CD4-positive, alpha-beta T cell (primary cell): Measurements from ENCODE around the gene TNFRSF21. TPM values are rescaled to one million over a fixed set of nuclear protein-coding genes. Genes with fewer than 3 reads are reported as not detected.
"Not testable (repeated sequence)": the region's sequence is repeated elsewhere in the genome, so short reads cannot be mapped to it uniquely, and the experiment has no call there.

Source experiments
- ATAC-seq: fragments of 200-7000 bp; cut with Tn5 transposase; one replicate; pipeline ENCODE4 v1.10.0; 2022; ENCODE audit warnings: mild to moderate bottlenecking; ENCODE audit not compliant: poor library complexity
- CTCF ChIA-PET: fragments of 350-600 bp; sonication (Branson Sonifier 250); formaldehyde crosslinking; loops from one replicate; lab custom pipeline; 2021; ENCODE audit warnings: antibody characterized with exemption, inconsistent platforms; lab: Charles Lee
- POLR2A ChIA-PET: fragments of 350-600 bp; sonication (Branson Sonifier 250); formaldehyde crosslinking; loops from one replicate; lab custom pipeline; 2021; ENCODE audit warnings: antibody characterized with exemption, inconsistent platforms; lab: Charles Lee
- DNase-seq, 14 experiments: peaks; one replicate each; pipeline ENCODE4 v3.0.0-alpha.2; 2013 to 2020; ENCODE audit warnings: mixed read lengths in 2 of 14
- H3K27ac ChIP-seq, 2 donors: one replicate each; pipeline versions ENCODE4 v1.5.1 to v1.7.0; 2013; ENCODE audit warnings: low read length in 2 of 2, low read depth in 1 of 2, mild to moderate bottlenecking in 1 of 2
- H3K27me3 ChIP-seq, 2 experiments: 1 replicate in 1 of 2; 2 replicates in 1 of 2; pipeline versions ENCODE4 v1.6.1 to v1.7.0; 2013; ENCODE audit warnings: low read length in 2 of 2, control low read depth in 1 of 2, mild to moderate bottlenecking in 1 of 2, moderate library complexity in 1 of 2; ENCODE audit not compliant: insufficient read depth in 2 of 2, control insufficient read depth in 1 of 2
- H3K36me3 ChIP-seq: one replicate; pipeline ENCODE4 v1.6.1; 2013; ENCODE audit warnings: low read length, control low read depth; ENCODE audit not compliant: insufficient read depth
- H3K4me1 ChIP-seq: one replicate; pipeline ENCODE4 v1.6.1; 2013; ENCODE audit warnings: low read length, control low read depth; ENCODE audit not compliant: insufficient read depth
- H3K4me3 ChIP-seq: one replicate; pipeline ENCODE4 v1.5.1; 2013; ENCODE audit warnings: mild to moderate bottlenecking, low read length, moderate library complexity
- H3K9me3 ChIP-seq, 2 experiments: 1 replicate in 1 of 2; 2 replicates in 1 of 2; pipeline versions ENCODE4 v1.6.1 to v1.7.0; 2013; ENCODE audit warnings: low read length in 2 of 2, mild to moderate bottlenecking in 2 of 2, control low read depth in 1 of 2, moderate library complexity in 1 of 2; ENCODE audit not compliant: control insufficient read depth in 1 of 2, insufficient read depth in 1 of 2
- H3K27ac Mint-ChIP-seq: one replicate; pipeline ENCODE4 v1.8.0; 2020; ENCODE audit warnings: mixed read lengths
- H3K27me3 Mint-ChIP-seq: one replicate; pipeline ENCODE4 v1.8.0; 2021; ENCODE audit warnings: mixed read lengths
- H3K36me3 Mint-ChIP-seq: one replicate; pipeline ENCODE4 v1.8.0; 2021; ENCODE audit warnings: low read depth, mixed read lengths
- H3K4me1 Mint-ChIP-seq: one replicate; pipeline ENCODE4 v1.8.0; 2021; ENCODE audit warnings: low read depth, mixed read lengths
- H3K4me3 Mint-ChIP-seq: one replicate; pipeline ENCODE4 v1.8.0; 2020; ENCODE audit warnings: mild to moderate bottlenecking, mixed read lengths
- H3K9me3 Mint-ChIP-seq: one replicate; pipeline ENCODE4 v1.8.0; 2020; ENCODE audit warnings: mixed read lengths
- CTCF ChIP-seq: fragments of 200-600 bp; IDR thresholded peaks from one replicate; pipeline ENCODE4 v1.8.0; 2022; ENCODE audit warnings: antibody characterized with exemption, mild to moderate bottlenecking
- intact Hi-C, 2 experiments: fragments of 100-400 bp; cut with DNase I in 1 of 2; cut with micrococcal nuclease in 1 of 2; formaldehyde crosslinking; loops; one replicate each; pipeline versions ENCODE4 v1.15.1 to v1.9.0; 2023 to 2025; cut with DNase I, micrococcal nuclease
- total RNA-seq, 174 experiments: library from RNA in 2 of 174; stranded (reverse) in 2 of 174; gene quantifications; one replicate each; pipeline ENCODE4 v1.2.3 and lab custom pipeline; 2021 to 2026

Gene TNFRSF21
- total RNA-seq, 2 experiments from 2014 or later, result 0.92 to 0.96 TPM

DNA sequence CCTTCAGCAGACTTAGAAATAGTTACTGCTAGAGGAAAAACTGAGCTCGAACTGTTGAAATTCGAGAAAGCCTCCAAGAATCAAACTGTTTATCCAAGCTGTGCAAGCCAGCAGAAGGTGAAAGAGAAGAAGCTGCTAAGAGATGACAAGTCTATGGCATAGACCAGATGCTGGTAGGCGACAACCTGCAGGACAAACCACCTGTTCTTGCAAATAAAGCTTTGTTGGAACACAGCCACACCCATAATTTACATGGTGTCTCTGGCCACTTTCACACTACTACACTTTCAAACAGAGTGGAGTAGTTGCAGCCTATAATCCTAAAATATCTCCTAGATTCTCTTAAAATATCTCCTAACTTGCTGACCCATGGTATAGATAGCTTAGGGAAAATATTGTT lies 33.3 kb downstream of the TNFRSF21 start:
- no peaks in the 10 kb centered on the region for H3K9me3 ChIP-seq
- Mint-ChIP-seq H3K27me3 (no peaks in the 10 kb centered on the region), H3K4me1 (no peaks in the 10 kb centered on the region), H3K36me3 (no peaks in the 10 kb centered on the region), H3K27ac (no peak overlapping the region), H3K4me3 (no peak overlapping the region), H3K9me3 (no peaks in the 10 kb centered on the region)
- ATAC-seq (no peak), DNase-seq (no peak)
- no peak for TF ChIP-seq CTCF
- H3K27ac ChIP-seq, result no peak overlapping the region
- no peaks in the 10 kb centered on the region for H3K4me1 ChIP-seq
- intact Hi-C loops, result no loop called here
- ChIA-PET POLR2A (no interaction called here), CTCF (no interaction called here)
- no peaks in the 10 kb centered on the region for H3K36me3 ChIP-seq
- H3K4me3 ChIP-seq, result no peak overlapping the region
- no peaks in the 10 kb centered on the region for H3K27me3 ChIP-seq

GRCh38 chr6:47275640-47276039 lies 34.1 kb downstream of the TNFRSF21 start:
- no peak for ATAC-seq
- DNase-seq, result no peak
- CTCF ChIA-PET, result no interaction called here

GRCh38 chr6:47275132-47275531 lies 34.6 kb downstream of the TNFRSF21 start:
- POLR2A ChIA-PET, H3K4me1 ChIP-seq, H3K27me3 ChIP-seq, ATAC-seq, intact Hi-C loops, H3K27ac Mint-ChIP-seq, H3K36me3 ChIP-seq, H3K27me3 Mint-ChIP-seq, CTCF ChIA-PET, DNase-seq, H3K4me3 ChIP-seq, H3K27ac ChIP-seq, H3K9me3 ChIP-seq, H3K9me3 Mint-ChIP-seq, H3K4me3 Mint-ChIP-seq, H3K36me3 Mint-ChIP-seq, H3K4me1 Mint-ChIP-seq: not testable (repeated sequence)

More at GRCh38 chr6:47275640-47276039, 34.1 kb downstream of the TNFRSF21 start:
- TF ChIP-seq CTCF, result no peak
- Mint-ChIP-seq H3K36me3 (no peaks in the 10 kb centered on the region), H3K9me3 (no peaks in the 10 kb centered on the region), H3K4me3 (no peak overlapping the region), H3K27ac (no peak overlapping the region), H3K4me1 (no peaks in the 10 kb centered on the region), H3K27me3 (no peaks in the 10 kb centered on the region)
- Histone ChIP-seq H3K36me3 (no peaks in the 10 kb centered on the region), H3K27ac (no peak overlapping the region), H3K27me3 (no peaks in the 10 kb centered on the region), H3K9me3 (no peaks in the 10 kb centered on the region), H3K4me3 (no peak overlapping the region), H3K4me1 (no peaks in the 10 kb centered on the region)
- intact Hi-C loops, result no loop called here
- POLR2A ChIA-PET, result no interaction called here

DNA sequence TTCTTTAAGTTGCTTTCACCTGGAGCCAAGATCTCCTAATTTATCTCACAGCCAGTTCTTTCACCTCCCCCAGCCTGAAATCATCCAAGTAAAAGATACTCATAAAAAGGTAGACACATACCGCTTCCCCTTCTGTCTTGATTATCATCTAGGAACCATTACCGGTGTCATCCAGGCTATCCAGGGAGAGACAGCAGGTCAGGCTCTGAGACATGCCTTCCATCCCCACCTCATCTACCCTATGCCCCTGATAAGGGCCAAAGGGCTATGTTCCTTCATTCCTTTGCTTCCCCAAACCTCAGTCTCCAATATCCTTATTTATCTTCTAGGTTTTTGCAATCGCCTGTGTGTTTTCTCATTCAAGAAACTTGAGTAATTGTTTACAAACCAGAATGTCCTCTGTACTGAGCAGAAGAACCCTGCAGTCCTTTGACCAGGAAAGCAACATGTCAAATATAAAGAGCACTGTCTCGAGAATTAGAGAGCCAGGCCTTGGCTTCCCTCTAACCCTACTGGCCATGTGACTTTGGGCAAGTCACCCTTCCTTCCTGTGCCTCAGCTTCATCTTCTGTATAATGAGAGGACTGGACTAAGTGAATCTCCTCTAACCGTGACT lies 41.0 kb downstream of the TNFRSF21 start:
- no peak overlapping the region for H3K4me3 Mint-ChIP-seq
- ChIA-PET CTCF (no interaction called here), POLR2A (no interaction called here)

More for the DNA sequence above, 41.0 kb downstream of the TNFRSF21 start:
- Mint-ChIP-seq H3K27me3 (peaks cover 4% of the 10 kb centered on the region), H3K36me3 (no peaks in the 10 kb centered on the region), H3K4me1 (no peaks in the 10 kb centered on the region), H3K9me3 (no peaks in the 10 kb centered on the region), H3K27ac (no peak overlapping the region)
- no peaks in the 10 kb centered on the region for H3K36me3 ChIP-seq
- no peaks in the 10 kb centered on the region for H3K4me1 ChIP-seq
- intact Hi-C loops, result no loop called here
- H3K27me3 ChIP-seq, result no peaks in the 10 kb centered on the region
- ATAC-seq, result no peak
- TF ChIP-seq CTCF, result no peak
- H3K27ac ChIP-seq, result no peak overlapping the region
- no peak overlapping the region for H3K4me3 ChIP-seq
- DNase-seq, result no peak
- no peaks in the 10 kb centered on the region for H3K9me3 ChIP-seq
